Measurements from ENCODE around the gene SLC10A3.

Gene SLC10A3

GRCh38 chrX:154463611-154464220, 26.7 kb downstream of the SLC10A3 start:
- no peak for DNase-seq

GRCh38 chrX:154462396-154462795, 28.0 kb downstream of the SLC10A3 start:
- DNase-seq: no peak

DNA sequence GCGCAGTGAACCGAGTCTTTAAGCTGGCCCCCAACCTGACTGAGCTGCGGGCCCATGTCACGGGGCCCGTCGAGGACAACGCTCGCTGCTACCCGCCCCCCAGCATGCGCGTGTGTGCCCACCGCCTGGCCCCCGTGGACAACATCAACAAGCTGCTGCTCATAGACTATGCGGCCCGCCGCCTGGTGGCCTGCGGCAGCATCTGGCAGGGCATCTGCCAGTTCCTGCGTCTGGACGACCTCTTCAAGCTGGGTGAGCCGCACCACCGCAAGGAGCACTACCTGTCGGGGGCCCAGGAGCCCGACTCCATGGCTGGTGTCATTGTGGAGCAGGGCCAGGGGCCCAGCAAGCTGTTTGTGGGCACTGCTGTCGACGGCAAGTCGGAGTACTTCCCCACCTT, 30.1 kb downstream of the SLC10A3 start:
- DNase-seq: no peak

DNA sequence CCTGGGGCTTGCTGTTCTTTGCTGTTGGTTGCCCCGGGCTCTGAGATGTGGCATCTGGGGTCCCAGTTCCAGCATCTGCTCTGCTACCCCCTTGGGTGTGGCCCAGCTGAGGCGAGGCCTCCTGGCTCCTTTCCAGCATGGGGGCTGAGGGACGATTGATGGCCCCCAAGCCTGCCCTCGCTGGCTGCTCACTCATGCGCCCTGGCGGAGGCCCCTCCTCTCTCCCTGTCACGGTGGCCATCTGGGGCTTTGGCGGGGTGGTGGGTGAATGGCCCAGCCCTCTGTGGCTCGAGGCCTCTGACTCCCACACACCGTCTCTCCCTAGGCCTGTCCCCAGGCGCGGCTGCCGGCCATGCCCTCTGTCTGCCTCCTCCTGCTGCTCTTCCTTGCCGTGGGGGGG, 30.6 kb downstream of the SLC10A3 start:
- DNase-seq: no peak

DNA sequence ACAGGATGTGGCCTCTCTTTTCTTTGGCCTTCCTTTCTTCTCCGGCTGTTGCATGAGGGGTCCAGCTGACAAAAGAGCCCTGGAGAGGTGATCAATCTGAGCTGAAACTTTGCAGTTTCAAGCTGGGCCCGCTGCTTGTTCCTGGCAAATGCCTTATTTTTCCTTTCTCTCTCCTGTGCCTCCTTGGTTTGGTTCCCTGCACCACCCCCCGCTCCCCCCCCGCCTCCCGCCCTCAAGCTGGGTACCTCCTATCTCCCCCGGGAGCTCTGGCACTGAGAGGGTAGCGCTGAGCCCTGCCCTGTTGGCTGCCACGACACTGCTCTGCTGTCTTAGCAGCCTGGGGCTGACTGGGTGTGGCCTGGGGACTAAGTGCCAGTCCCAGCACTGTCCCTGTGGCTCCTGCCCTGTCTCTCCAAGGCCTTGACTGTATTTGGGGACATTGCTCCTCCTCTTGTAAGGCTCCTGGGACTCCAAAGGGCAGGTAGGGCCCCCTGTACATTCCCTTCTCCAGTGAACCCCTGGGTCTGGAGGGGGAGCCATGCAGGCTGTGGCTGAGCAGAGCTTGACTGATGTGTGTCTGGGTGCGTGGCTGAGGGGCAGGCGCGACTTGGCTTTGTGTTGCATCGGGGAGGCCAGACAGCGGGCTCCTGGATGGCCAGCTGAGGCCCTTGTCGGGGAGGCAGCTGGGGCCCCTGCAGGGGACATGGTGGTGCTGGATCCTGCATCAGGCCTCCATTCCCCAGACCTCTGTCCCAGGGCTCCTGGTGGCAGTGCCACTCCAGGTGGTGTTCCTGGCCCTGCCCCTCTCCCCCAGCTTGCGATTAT, 31.3 kb downstream of the SLC10A3 start:
- DNase-seq: no peak

GRCh38 chrX:154458116-154458953, 32.1 kb downstream of the SLC10A3 start, which contains the start of gene PLXNA3:
Gene PLXNA3 (plus strand): TSS chrX:154458281. CDS start chrX:154460184, 1,903 bp downstream.
- peak; percentile 57 for DNase-seq

DNA sequence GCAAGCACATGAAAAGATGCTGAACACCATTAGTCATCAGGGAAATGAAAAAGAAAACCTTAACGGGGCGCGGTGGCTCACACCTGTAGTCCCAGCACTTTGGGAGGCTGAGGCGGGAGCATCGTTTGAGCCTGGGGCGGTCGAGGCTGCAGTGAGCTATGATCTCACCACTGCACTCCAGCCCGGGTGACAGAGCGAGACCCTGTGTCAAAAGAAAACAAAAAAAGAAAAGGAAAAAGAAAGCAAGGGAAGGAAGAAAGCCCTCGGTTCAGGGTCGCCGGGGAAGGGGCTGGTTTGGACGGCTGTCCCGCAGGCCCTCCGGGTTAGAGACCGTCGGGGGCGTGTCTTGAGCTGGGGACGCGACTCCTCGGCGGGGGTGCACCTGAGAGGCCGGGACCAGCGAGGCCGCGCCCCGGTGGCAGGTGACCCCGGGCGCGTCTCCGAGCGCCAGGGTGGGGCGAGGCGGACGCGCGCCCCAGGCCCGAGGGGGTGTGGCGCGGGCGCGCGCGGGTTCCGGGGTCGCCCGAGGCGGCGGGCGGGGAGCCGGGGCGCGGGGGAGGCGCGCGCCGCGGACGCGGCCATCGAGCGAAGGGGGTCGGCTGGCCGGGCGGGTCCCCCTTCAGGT, 32.8 kb downstream of the SLC10A3 start:
- DNase-seq: peak; percentile 30

DNA sequence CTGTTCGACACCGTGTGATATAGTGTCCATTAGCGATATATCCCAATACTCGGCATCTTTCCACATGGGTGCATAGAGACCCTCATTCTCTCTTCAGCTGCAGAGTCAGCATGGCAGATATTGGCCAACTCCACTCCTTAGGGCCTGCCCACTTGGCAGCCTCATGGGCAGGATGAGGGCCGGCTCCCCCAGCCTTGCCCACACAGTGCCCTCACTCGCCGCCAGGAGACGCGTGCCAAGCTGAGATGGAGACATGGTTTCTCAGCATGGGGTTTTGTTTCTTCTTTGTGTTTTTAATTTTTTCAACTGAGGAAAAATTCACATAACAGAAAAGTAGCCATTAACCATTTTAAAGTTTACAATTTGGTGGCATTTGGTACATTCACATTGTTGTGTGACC, 37.6 kb downstream of the SLC10A3 start:
- no peak for DNase-seq

DNA sequence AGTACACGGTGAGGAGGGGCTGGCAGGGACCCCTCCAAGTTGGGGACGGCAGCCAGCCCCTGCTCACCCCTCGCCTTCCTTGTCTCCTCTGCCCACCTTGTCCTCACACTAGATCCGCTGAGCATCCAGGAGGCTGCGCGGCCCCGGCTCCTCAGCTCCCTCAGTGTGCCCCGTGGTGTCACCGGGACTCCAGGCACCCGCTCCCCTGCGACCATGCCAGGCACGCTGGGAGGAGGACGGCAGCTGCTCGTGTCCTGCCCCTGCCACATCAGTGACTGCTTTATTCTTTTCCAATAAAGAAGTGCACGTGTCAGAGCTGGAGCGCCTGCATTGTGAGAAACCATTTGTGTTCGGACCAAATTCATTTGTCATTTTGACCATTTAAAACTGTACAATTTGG, 40.1 kb downstream of the SLC10A3 start:
- no peak for DNase-seq

DNA sequence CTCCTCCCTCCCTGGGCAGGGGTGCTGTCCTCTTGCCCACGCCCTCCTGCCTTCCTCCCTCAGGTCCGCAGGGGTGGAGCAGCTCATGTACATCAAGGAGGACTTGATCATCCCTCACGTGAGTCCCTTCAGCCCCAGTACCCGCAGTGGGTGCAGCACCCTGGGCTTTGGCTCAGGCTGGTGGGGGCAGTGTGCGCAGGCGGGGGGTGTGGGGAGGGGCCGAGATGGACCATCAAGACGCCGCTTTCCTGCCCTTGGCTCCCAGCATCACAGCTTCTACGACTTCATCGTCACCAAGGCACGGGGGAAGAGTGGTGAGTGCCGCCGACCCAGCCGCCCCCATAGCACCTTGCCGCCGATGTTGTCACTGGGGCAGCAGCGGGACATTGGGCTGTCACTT, 40.8 kb downstream of the SLC10A3 start:
- DNase-seq: no peak

- DNase-seq: no peak
Measured at GRCh38 chrX:154448484-154448883, 41.9 kb downstream of the SLC10A3 start.

DNA sequence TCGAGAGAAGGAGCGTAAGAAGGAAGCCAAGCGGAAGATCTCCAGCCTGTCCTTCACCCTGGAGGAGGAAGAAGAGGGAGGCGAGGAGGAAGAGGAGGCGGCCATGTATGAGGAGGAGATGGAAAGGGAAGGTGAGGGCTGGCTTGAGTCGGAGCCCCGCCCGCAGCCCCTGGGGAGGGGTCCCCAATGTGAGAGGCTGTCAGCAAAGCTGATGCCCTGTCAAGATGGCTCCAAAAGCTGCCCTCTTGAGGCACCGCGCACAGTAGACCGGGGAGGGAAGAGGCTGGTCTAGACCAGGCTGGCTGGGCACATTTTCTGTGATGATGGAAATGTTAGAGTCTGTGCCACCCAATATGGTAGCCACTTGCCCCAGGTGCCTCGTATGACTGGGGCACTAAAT, 44.0 kb downstream of the SLC10A3 start:
- DNase-seq: no peak

DNA sequence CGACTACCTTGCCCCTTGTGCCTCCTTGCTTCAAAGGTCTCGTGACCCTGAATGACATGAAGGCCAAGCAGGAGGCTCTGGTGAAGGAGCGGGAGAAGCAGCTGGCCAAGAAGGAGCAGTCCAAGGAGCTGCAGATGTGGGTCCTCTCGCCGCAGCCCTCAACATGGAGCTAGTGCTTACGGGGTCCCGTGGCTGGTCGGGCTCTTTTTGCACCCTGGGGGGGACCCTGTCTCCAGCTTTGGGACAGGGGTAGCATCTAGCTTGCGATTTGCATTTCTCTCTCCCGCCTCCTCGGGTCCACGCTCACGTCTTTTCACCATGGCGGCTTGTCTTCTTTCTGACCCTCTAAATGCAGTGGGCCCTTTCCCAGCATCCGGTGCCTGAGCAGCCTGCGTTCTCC, 44.7 kb downstream of the SLC10A3 start:
- no peak for DNase-seq

GRCh38 chrX:154444755-154445246, 45.6 kb downstream of the SLC10A3 start:
- no peak for DNase-seq

DNA sequence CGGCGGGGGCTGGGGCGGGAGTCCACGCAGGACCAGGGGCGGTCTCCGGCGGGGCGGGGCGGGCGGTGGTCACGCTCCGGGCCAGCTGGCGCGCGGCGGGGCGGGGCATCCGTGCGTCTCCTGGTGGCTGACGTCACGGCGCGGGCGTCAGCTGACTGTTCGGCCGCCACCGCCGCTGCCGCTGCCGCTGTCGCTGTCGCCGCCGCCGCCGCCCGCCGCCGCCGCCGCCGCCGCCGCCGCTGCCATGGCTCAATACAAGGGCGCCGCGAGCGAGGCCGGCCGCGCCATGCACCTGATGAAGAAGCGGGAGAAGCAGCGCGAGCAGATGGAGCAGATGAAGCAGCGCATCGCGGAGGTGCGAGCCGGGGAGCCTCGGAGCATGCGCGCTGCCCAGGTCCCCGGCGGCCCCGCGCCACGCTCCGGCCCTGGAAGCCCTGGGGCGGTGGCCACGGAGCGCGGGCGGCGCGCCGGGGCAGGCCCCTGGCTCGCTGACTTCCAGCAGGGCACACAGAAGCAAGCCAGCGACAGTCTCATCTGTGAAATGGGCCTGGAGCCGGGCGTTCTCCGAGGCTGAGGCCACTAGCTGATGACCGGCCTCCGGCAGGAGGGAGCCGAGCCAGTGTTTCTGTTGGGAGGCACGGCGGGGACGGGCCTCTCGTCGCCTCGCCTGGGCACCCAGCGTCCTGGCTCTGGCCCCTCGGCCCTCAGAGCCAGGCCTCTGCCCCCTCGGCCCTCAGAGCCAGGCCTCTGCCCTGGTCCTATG, 46.3 kb downstream of the SLC10A3 start, which contains the start of gene FAM50A:
FAM50A (plus strand) TSS at position 150 of the 763 bp plus-strand sequence; CDS start at position 245, 95 bp downstream.
- peak; percentile 65 for DNase-seq

DNA sequence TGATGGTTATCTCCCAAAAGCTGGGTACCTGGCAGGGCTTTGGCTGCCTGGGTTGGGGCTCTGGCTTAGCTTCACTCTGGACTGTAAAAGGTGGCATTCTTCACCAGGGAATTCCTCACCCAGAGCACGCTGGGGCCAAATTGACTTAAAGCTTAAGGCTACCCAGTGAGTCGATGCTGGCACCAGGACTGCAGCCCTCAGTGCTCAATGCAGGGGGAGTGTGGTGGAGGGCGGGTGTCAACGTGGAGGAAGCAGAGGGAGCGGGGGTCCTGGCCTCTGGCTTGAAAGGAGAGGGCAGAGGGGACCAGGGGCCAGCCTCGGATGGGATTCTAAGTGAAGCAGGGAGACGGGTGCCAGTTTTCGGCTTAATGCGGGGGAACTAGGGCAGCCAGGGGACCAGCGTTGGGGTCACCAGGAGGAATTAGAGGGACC, 46.9 kb downstream of the SLC10A3 start:
- DNase-seq: no peak

DNA sequence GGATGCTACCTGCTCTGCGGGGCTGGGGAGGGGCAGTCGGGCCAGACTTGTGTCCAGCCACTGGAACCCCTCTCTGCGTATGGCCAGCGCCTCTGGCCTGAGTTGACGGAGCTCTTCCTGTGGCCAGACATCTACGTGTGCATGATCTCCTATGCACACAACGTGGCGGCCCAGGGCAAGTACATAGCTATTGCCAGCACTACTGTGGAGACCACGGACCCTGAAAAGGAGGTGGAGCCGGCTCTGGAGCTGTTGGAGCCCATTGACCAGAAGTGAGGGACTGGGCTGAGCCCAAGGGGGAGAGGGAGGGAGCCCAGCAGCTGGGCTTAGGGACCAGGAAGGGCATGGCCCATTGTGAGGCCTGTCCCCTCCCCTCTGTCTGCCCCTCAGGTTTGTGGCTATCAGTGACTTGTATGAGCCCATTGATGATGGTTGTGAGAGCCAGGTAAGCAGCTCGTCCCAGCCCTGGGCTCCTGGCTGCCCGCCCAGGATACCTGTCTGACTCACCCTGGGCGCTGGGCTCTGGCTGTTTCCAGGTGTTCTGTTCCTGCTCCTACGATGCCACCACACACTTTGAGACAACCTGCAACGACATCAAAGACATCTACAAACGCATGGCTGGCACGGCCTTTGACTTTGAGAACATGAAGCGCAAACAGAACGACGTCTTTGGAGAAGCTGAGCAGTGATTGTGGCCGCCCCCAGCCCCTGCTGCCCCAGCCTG, 48.3 kb downstream of the SLC10A3 start:
- DNase-seq: no peak

GRCh38 chrX:154441564-154441963, 48.9 kb downstream of the SLC10A3 start:
- no peak for DNase-seq

DNA sequence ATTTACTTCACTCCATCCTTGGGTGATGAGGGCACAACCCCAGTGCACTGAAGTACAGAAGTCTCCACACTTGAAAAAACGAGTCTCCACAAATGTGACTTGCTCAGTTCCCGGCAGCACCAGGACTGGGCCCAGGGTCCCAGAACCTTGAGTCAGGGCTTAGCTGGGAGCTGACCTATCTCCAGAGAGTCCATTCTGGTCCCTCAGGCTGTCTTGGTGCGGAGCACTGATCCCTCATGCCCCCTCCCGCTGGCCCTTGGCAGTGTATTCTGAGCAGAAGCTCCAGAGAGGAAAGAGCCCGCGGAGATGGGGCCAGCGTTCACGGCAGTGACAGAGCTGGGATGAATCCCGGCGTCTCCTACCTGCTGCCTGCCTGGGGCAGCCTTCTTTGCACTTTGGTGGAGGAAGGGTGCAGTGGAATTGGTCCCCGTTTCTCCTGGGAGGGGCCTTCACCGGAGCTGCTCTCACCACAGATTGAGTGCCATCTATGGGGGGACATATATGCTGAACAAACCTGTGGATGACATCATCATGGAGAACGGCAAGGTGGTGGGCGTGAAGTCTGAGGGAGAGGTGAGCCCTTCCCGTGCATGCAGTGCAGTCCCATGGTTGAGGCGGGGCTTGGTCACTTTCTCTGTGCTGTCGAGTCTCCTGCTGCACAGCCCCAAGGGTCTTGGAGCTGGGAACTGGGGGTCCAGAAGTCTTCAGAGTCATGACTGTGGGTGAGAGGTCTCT, 49.6 kb downstream of the SLC10A3 start:
- no peak for DNase-seq

DNA sequence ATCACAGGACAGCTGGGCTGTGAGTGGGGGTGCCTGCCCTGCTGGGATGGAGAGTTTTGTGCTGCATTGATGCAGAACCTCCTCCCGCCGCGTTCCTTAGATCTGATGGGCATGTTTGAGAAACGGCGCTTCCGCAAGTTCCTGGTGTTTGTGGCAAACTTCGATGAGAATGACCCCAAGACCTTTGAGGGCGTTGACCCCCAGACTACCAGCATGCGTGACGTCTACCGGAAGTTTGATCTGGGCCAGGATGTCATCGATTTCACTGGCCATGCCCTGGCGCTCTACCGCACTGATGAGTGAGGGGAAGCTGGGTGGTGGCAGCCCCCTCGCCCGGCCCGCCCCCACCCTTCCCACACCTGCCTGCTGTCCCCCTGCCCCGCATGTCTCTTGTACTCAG, 50.6 kb downstream of the SLC10A3 start:
- DNase-seq: no peak
